ENCODE data around the gene CALM3.

DNA sequence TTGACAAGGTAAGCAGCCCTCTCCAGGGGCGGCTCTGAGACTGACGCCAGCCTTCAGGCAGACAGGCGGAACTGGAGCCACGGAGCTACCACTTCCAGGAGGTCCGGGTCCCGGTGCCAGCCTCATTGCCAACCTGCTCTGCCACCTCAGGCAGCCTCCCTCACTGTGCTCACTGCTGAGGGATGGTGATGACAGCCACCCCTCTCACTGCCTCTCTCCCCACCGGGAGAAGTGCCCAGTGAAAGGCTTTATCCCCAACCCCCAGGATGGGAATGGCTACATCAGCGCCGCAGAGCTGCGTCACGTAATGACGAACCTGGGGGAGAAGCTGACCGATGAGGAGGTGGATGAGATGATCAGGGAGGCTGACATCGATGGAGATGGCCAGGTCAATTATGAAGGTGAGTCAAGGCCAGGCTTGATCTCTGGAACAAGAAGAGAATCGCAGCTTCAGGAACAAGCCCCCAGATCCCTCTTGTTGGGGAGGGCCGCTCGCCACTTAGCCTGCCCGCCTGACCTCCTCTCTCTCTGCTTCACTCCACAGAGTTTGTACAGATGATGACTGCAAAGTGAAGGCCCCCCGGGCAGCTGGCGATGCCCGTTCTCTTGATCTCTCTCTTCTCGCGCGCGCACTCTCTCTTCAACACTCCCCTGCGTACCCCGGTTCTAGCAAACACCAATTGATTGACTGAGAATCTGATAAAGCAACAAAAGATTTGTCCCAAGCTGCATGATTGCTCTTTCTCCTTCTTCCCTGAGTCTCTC is 7.6 kb downstream of the CALM3 start:
- TF ChIP-seq, protein P1, sequence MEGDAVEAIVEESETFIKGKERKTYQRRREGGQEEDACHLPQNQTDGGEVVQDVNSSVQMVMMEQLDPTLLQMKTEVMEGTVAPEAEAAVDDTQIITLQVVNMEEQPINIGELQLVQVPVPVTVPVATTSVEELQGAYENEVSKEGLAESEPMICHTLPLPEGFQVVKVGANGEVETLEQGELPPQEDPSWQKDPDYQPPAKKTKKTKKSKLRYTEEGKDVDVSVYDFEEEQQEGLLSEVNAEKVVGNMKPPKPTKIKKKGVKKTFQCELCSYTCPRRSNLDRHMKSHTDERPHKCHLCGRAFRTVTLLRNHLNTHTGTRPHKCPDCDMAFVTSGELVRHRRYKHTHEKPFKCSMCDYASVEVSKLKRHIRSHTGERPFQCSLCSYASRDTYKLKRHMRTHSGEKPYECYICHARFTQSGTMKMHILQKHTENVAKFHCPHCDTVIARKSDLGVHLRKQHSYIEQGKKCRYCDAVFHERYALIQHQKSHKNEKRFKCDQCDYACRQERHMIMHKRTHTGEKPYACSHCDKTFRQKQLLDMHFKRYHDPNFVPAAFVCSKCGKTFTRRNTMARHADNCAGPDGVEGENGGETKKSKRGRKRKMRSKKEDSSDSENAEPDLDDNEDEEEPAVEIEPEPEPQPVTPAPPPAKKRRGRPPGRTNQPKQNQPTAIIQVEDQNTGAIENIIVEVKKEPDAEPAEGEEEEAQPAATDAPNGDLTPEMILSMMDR (IDR thresholded peaks at IDR 0.05 in 4 of 5, conservative IDR thresholded peaks at IDR 0.05 in 1 of 5): no peak
- no peak for TF ChIP-seq POLR2A (IDR thresholded peaks at IDR 0.05)

Data from gastrocnemius medialis (tissue), 4 donors.